ENCODE measurements around the gene MYH9.

DNA sequence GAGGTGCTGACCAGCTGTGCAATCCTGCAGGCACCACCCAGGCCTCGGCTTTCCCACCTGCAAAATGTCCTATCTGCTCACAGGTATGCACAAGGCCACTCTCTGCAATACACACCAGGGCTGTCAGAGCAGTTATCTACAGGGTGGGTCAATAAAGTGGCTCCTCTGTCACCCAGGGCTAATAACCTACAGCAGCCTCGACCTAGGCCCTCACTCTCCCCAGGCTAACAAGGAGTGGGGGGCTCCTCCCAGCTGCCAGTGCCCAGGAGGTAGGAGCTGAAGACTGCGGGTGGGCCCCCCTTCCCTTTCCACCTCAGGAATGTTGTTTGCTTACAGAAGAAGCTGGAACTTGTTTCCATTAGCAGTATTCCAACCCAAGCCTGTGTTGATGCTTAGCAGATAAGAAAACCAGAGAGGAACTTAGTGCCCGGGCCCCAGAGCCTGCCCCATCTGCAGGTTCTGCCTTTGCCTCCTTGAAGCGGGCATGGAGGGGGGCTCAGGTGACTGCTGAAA is 26.8 kb downstream of the MYH9 start:
- TF ChIP-seq JUND (IDR thresholded peaks at IDR 0.05): peak; percentile 21; the same call in 1 of the 2 replicates
- TF ChIP-seq POLR2AphosphoS5 (IDR thresholded peaks at IDR 0.05; ENCODE audit: low read depth, low read length): no peak; the same call in 1 of the 2 replicates
- TF ChIP-seq, protein P1, sequence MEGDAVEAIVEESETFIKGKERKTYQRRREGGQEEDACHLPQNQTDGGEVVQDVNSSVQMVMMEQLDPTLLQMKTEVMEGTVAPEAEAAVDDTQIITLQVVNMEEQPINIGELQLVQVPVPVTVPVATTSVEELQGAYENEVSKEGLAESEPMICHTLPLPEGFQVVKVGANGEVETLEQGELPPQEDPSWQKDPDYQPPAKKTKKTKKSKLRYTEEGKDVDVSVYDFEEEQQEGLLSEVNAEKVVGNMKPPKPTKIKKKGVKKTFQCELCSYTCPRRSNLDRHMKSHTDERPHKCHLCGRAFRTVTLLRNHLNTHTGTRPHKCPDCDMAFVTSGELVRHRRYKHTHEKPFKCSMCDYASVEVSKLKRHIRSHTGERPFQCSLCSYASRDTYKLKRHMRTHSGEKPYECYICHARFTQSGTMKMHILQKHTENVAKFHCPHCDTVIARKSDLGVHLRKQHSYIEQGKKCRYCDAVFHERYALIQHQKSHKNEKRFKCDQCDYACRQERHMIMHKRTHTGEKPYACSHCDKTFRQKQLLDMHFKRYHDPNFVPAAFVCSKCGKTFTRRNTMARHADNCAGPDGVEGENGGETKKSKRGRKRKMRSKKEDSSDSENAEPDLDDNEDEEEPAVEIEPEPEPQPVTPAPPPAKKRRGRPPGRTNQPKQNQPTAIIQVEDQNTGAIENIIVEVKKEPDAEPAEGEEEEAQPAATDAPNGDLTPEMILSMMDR (IDR thresholded peaks at IDR 0.05): no peak
- TF ChIP-seq SMC3 (IDR thresholded peaks at IDR 0.05; ENCODE audit: low read depth, low read length): no peak
- TF ChIP-seq YY1 (IDR thresholded peaks at IDR 0.05; ENCODE audit: low read depth): no peak
- TF ChIP-seq TCF12 (IDR thresholded peaks at IDR 0.05): peak; percentile 81
- TF ChIP-seq, protein P2, sequence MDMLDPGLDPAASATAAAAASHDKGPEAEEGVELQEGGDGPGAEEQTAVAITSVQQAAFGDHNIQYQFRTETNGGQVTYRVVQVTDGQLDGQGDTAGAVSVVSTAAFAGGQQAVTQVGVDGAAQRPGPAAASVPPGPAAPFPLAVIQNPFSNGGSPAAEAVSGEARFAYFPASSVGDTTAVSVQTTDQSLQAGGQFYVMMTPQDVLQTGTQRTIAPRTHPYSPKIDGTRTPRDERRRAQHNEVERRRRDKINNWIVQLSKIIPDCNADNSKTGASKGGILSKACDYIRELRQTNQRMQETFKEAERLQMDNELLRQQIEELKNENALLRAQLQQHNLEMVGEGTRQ (IDR thresholded peaks at IDR 0.05; ENCODE audit: borderline replicate concordance, low read depth, low read length): no peak
- TF ChIP-seq FOXJ3 (CRISPR knock-in tag; IDR thresholded peaks at IDR 0.05): no peak
- TF ChIP-seq MXI1 (IDR thresholded peaks at IDR 0.05; ENCODE audit: low read depth, low read length): no peak

Measured in SK-N-SH (cell line).